CD4-positive, alpha-beta memory T cell (primary cell): ENCODE measurements around the gene C15orf62. TPM values are rescaled to one million over a fixed set of nuclear protein-coding genes. Genes with fewer than 3 reads are reported as not detected.

ENCODE experiments used
- CTCF ChIA-PET: fragments of 350-600 bp; sonication (Branson Sonifier 250); formaldehyde crosslinking; loops from one replicate; lab custom pipeline; 2021; ENCODE audit warnings: inconsistent platforms; ENCODE audit not compliant: partially characterized antibody; lab: Charles Lee
- POLR2A ChIA-PET: fragments of 350-600 bp; sonication (Branson Sonifier 250); formaldehyde crosslinking; loops from one replicate; lab custom pipeline; 2021; ENCODE audit not compliant: partially characterized antibody; lab: Charles Lee
- DNase-seq, 5 donors: peaks; one replicate each; pipeline versions ENCODE4 v3.0.0 to v3.0.0-alpha.2; 2020 to 2022; ENCODE audit warnings: mixed read lengths in 1 of 5
- H3K27ac ChIP-seq: one replicate; pipeline ENCODE4 v1.7.0; 2013; ENCODE audit warnings: low read depth, low read length
- H3K27me3 ChIP-seq: 2 replicates; pipeline ENCODE4 v1.7.0; 2013; ENCODE audit warnings: mild to moderate bottlenecking, low read length, moderate library complexity; ENCODE audit not compliant: insufficient read depth
- H3K36me3 ChIP-seq: 2 replicates; pipeline ENCODE4 v1.7.0; 2013; ENCODE audit warnings: mild to moderate bottlenecking, low read length, moderate library complexity; ENCODE audit not compliant: insufficient read depth
- H3K4me1 ChIP-seq: 2 replicates; pipeline ENCODE4 v1.7.0; 2013; ENCODE audit warnings: mild to moderate bottlenecking, low read length, moderate library complexity; ENCODE audit not compliant: insufficient read depth
- H3K4me3 ChIP-seq, 2 donors: one replicate each; pipeline ENCODE4 v1.7.0; 2013; ENCODE audit warnings: low read length in 2 of 2, mild to moderate bottlenecking in 1 of 2
- H3K9me3 ChIP-seq, 2 donors: one replicate each; pipeline ENCODE4 v1.7.0; 2013; ENCODE audit warnings: low read length in 2 of 2, control low read depth in 1 of 2; ENCODE audit not compliant: control insufficient read depth in 1 of 2
- H3K27ac Mint-ChIP-seq, 7 donors: one replicate each; pipeline ENCODE4 v1.8.0; 2020 to 2021; ENCODE audit warnings: mixed read lengths in 7 of 7, mild to moderate bottlenecking in 6 of 7, inconsistent platforms in 3 of 7, moderate library complexity in 3 of 7
- H3K27me3 Mint-ChIP-seq, 2 donors: one replicate each; pipeline ENCODE4 v1.8.0; 2020 to 2021; ENCODE audit warnings: mixed read lengths in 2 of 2
- H3K36me3 Mint-ChIP-seq, 2 donors: one replicate each; pipeline ENCODE4 v1.8.0; 2020 to 2021; ENCODE audit warnings: mixed read lengths in 2 of 2, inconsistent platforms in 1 of 2, mild to moderate bottlenecking in 1 of 2
- H3K4me1 Mint-ChIP-seq, 4 donors: one replicate each; pipeline ENCODE4 v1.8.0; 2020 to 2021; ENCODE audit warnings: mixed read lengths in 4 of 4, mild to moderate bottlenecking in 1 of 4
- H3K4me3 Mint-ChIP-seq, 8 donors: one replicate each; pipeline ENCODE4 v1.8.0; 2020 to 2021; ENCODE audit warnings: mixed read lengths in 8 of 8, mild to moderate bottlenecking in 7 of 8, moderate library complexity in 6 of 8, inconsistent platforms in 3 of 8
- H3K9me3 Mint-ChIP-seq, 8 donors: one replicate each; pipeline ENCODE4 v1.8.0; 2020 to 2021; ENCODE audit warnings: mixed read lengths in 8 of 8, mild to moderate bottlenecking in 5 of 8, inconsistent platforms in 3 of 8, moderate library complexity in 1 of 8
- intact Hi-C: fragments of 100-400 bp; cut with micrococcal nuclease; formaldehyde crosslinking; loops from one replicate; pipeline ENCODE4 v1.15.1; 2023
- polyA plus RNA-seq, 2 donors: library from polyadenylated mRNA; unstranded; fragments of 300-500 nt; fragmentation: Illumina TruSeq; gene quantifications; one replicate each; pipeline ENCODE4 v1.2.3, GENCODE V29; 2021
- total RNA-seq, 2 experiments: library from RNA; stranded (reverse); gene quantifications; one replicate each; pipeline ENCODE4 v1.2.3, GENCODE V29; 2021

C15orf62 gene
- total and polyA plus RNA-seq, 4 experiments from 2014 or later: 0.24 to 3.5 (median 1.9) TPM

DNA sequence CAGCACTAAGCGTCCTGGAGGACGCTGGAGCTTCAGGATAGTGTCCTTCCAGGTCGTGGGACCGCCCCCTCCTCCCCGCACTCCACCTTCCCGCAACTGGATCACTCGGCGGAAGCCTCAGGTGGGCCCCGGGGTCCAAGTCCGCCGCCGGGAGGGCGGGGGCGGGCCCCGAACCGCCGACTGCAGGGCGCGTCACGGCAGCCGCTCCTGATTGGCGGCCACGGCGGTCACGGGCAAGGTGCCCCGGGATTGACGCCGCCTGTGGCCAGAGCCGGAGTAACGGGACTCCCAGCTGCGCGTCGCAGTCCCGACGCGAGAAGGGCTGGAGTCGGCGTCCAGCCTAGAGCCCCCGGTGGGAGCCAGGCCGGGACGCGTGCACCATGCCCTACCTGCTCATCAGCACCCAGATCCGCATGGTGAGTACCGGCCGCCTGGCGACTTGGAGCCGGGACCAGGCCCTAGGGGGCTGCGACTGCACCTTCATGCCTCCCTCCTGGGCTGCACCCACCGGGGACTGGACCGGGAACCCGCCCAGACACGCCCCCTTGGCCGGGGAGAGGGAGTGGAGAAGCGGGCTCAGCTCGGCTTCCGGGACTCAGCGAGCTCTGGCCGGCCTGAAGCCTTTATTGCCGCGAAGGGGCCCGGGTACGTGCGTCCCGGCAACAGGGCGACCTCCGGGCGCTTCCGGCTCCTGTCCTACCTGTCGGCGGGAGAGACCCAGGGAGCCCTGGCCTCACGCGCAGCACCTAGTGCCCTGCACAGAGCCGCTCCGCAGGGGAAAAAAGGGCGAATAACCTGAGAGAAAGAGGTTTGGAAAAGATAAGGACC is 5.8 kb upstream of the C15orf62 start, which contains the start of gene GCHFR:
GCHFR (plus strand) TSS at position 268 of the 828 bp plus-strand sequence; CDS start at position 381, 113 bp downstream.
- peak; percentile 63 to 74 (median 71) for DNase-seq
- H3K4me3 ChIP-seq: peak within 1 kb of the TSS; percentile 61 to 81
- peak within 1 kb of the TSS; percentile 64 for H3K27ac ChIP-seq
- POLR2A ChIA-PET: interaction anchor here (0.8 to 6.1 kb wide), 13 partner anchors 8 to 199 kb away, joined by 3 to 46 read pairs (median 7); partner anchors contain the start of genes CCDC32, CHAC1, RAD51 and RMDN3
- H3K27me3 ChIP-seq: no peaks in the 10 kb centered on the region
- H3K4me3 Mint-ChIP-seq: peak within 1 kb of the TSS; percentile 87 to 93 (median 90)
- no peaks in the 10 kb centered on the region for H3K36me3 ChIP-seq
- CTCF ChIA-PET: interaction anchor here (0.8 to 2.5 kb wide), 4 partner anchors 19 to 95 kb away, joined by 4 to 6 read pairs (median 5); partner anchors contain the start of gene RAD51
- H3K4me1 Mint-ChIP-seq: peaks cover 12 to 34% (median 23%) of the 10 kb centered on the region in 4 donors
- H3K9me3 Mint-ChIP-seq: no peaks in the 10 kb centered on the region
- H3K4me1 ChIP-seq: peaks cover 28% of the 10 kb centered on the region
- no peaks in the 10 kb centered on the region for H3K9me3 ChIP-seq
- intact Hi-C loops: loop anchor here (1.0 to 2.0 kb wide), 3 partner anchors 9 to 43 kb away; partner anchors contain the start of genes DNAJC17, RMDN3 and ZFYVE19
- H3K27ac Mint-ChIP-seq: peak within 1 kb of the TSS; percentile 85 to 96 (median 93)
- H3K36me3 Mint-ChIP-seq: peaks cover 0 to 11% of the 10 kb centered on the region in 2 donors
- no peaks in the 10 kb centered on the region for H3K27me3 Mint-ChIP-seq

- H3K36me3 Mint-ChIP-seq: peaks cover 0 to 13% of the 10 kb centered on the region in 2 donors
- Histone ChIP-seq H3K4me1 (peaks cover 28% of the 10 kb centered on the region), H3K9me3 (no peaks in the 10 kb centered on the region), H3K27me3 (no peaks in the 10 kb centered on the region), H3K4me3 (peak overlapping the region; percentile 61 to 81), H3K27ac (peak overlapping the region; percentile 64), H3K36me3 (no peaks in the 10 kb centered on the region)
- CTCF ChIA-PET: interaction anchor here (0.8 to 2.5 kb wide), 5 partner anchors 18 to 94 kb away, joined by 3 to 6 read pairs (median 5); partner anchors contain the start of gene RAD51
- no peak for DNase-seq
- intact Hi-C loops: loop anchor here (2.0 kb wide), 2 partner anchors 18 to 42 kb away; partner anchors contain the start of genes DNAJC17 and ZFYVE19
- peak overlapping the region; percentile 87 to 93 (median 90) for H3K4me3 Mint-ChIP-seq
- H3K4me1 Mint-ChIP-seq: peaks cover 12 to 39% (median 27%) of the 10 kb centered on the region in 4 donors
- POLR2A ChIA-PET: interaction anchor here (0.7 to 6.1 kb wide), 16 partner anchors 8 to 200 kb away, joined by 3 to 46 read pairs (median 6); partner anchors contain the start of genes CCDC32, CHAC1, RAD51 and RMDN3
- H3K9me3 Mint-ChIP-seq: no peaks in the 10 kb centered on the region
- no peaks in the 10 kb centered on the region for H3K27me3 Mint-ChIP-seq
- H3K27ac Mint-ChIP-seq: peak overlapping the region; percentile 72 to 96 (median 92)
These were observed 5.1 kb upstream of the C15orf62 start for GRCh38 chr15:40764629-40765103.

- DNase-seq: peak in 1 of 5 donors; percentile 19
- Mint-ChIP-seq H3K27ac (peak overlapping the region; percentile 53 to 92 (median 81)), H3K4me3 (no peak overlapping the region), H3K27me3 (no peaks in the 10 kb centered on the region), H3K9me3 (no peaks in the 10 kb centered on the region), H3K4me1 (peaks cover 12 to 49% (median 30%) of the 10 kb centered on the region in 4 donors), H3K36me3 (peaks cover 0 to 17% of the 10 kb centered on the region in 2 donors)
- ChIA-PET CTCF (interaction anchor here (0.7 to 2.5 kb wide), 5 partner anchors 10 to 92 kb away, joined by 3 to 8 read pairs (median 4); no protein-coding TSS in a partner anchor), POLR2A (interaction anchor here (6.1 kb wide), 1 partner anchor 72 kb away, joined by 46 read pairs; the partner anchor contains the start of gene RAD51)
- peaks cover 28% of the 10 kb centered on the region for H3K4me1 ChIP-seq
- no peaks in the 10 kb centered on the region for H3K27me3 ChIP-seq
- H3K36me3 ChIP-seq: no peaks in the 10 kb centered on the region
- H3K9me3 ChIP-seq: no peaks in the 10 kb centered on the region
- H3K27ac ChIP-seq: peak overlapping the region; percentile 64
- intact Hi-C loops: no loop called here
- no peak overlapping the region for H3K4me3 ChIP-seq
These were observed 3.5 kb upstream of the C15orf62 start for GRCh38 chr15:40766194-40766815.

- no peaks in the 10 kb centered on the region for H3K9me3 Mint-ChIP-seq
- no peaks in the 10 kb centered on the region for H3K36me3 ChIP-seq
- H3K9me3 ChIP-seq: no peaks in the 10 kb centered on the region
- no peak overlapping the region for H3K27ac ChIP-seq
- CTCF ChIA-PET: interaction anchor here (0.6 to 2.3 kb wide), 2 partner anchors 15 to 178 kb away, joined by 4 to 8 read pairs; no protein-coding TSS in a partner anchor
- H3K27ac Mint-ChIP-seq: peak overlapping the region in 1 of 7 donors; percentile 85
- peaks cover 0 to 19% of the 10 kb centered on the region in 2 donors for H3K36me3 Mint-ChIP-seq
- H3K4me1 ChIP-seq: peaks cover 28% of the 10 kb centered on the region
- no peak overlapping the region for H3K4me3 Mint-ChIP-seq
- intact Hi-C loops: no loop called here
- H3K4me3 ChIP-seq: no peak overlapping the region
- no peak for DNase-seq
- H3K27me3 Mint-ChIP-seq: no peaks in the 10 kb centered on the region
- no peaks in the 10 kb centered on the region for H3K27me3 ChIP-seq
- H3K4me1 Mint-ChIP-seq: peaks cover 12 to 49% (median 30%) of the 10 kb centered on the region in 4 donors
- POLR2A ChIA-PET: interaction anchor here (1.1 to 6.1 kb wide), 2 partner anchors 73 to 177 kb away, joined by 4 to 46 read pairs; partner anchors contain the start of gene RAD51
These were observed 2.6 kb upstream of the C15orf62 start for GRCh38 chr15:40766906-40767837.

- H3K9me3 Mint-ChIP-seq: no peaks in the 10 kb centered on the region
- Histone ChIP-seq H3K27me3 (no peaks in the 10 kb centered on the region), H3K9me3 (no peaks in the 10 kb centered on the region), H3K4me1 (peaks cover 22% of the 10 kb centered on the region), H3K36me3 (peaks cover 4% of the 10 kb centered on the region), H3K27ac (no peak overlapping the region), H3K4me3 (no peak overlapping the region)
- H3K36me3 Mint-ChIP-seq: peaks cover 0 to 24% of the 10 kb centered on the region in 2 donors
- H3K4me3 Mint-ChIP-seq: no peak overlapping the region
- no peaks in the 10 kb centered on the region for H3K27me3 Mint-ChIP-seq
- intact Hi-C loops: no loop called here
- DNase-seq: no peak
- H3K4me1 Mint-ChIP-seq: peaks cover 11 to 44% (median 30%) of the 10 kb centered on the region in 4 donors
- ChIA-PET CTCF (interaction anchor here (1.1 to 2.3 kb wide), 2 partner anchors 14 to 24 kb away, joined by 4 to 8 read pairs; no protein-coding TSS in a partner anchor), POLR2A (interaction anchor here (1.1 kb wide), 1 partner anchor 178 kb away, joined by 4 read pairs; no protein-coding TSS in a partner anchor)
- H3K27ac Mint-ChIP-seq: peak overlapping the region in 2 of 7 donors; percentile 65 to 70
These were observed 1.8 kb upstream of the C15orf62 start for GRCh38 chr15:40767838-40768500.
